ENCODE data around the gene GNB5.
"Not testable (repeated sequence)": the region's sequence is repeated elsewhere in the genome, so short reads cannot be mapped to it uniquely, and the experiment has no call there.

Gene GNB5

DNA sequence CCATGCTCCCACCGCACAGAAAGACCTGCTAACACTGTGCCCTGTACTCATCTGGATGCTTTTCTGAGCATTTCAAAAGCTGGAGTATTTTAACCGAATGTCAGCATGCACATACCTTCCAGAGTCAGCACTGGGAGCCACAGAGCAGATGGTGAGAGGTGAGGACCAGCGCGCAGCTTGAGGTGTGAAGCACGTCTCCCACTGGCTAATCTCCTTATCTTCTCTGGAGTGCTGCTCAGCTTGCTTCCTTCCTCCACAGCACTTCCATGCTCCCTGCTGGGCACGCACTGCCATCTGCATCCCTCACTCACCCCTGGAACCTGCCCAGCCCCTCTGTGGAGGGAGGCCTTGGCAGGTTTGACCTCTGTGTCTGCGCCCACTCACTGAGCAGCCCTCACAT is at the start of gene GNB5:
GNB5 (minus strand) TSS at position 186 of the 400 bp plus-strand sequence. CDS start 6,716 bp downstream, outside the sequence.
- no peak for DNase-seq

DNA sequence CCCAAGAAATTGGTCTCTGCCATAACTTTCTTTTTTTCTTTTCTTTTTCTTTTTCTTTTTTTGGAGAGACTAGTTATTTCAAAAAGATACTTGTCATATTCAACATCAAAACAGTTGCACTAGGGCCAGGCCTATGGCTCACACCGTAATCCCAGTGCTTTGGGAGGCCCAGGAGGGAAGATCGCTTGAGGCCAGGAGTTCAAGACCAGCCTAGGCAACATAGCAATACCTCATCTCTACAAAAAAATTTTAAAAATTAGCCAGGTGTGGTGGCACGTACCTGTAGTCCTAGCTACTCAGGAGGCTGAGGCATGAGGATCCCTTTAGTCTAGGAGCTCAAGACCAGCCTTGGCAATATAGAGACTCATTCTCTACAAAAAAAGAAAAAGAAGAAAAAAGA is 49.0 kb upstream of the GNB5 start:
- no peak for DNase-seq

DNA sequence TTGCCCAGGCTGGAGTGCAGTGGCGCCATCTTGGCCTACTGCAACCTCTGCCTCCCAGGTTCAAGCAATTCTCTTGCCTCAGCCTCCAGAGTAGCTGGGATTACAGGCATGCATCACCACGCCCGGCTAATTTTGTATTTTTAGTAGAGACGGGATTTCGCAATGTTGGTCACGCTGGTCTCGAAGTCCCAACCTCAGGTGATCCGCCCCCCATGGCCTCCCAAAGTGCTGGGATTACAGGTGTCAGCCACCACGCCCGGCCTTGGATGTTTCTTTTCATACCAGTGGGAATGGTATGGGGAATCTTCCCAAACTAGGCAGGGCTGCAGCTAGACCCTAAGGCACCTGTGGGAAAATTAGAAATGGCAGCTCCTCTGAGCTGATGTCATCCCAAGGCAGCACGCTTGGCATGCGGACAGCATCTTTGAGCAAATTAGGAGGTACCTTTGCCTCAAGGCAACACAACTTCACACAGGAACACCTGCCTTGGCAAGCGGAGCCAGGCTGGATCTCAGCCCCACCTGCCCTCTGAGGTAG is 47.9 kb upstream of the GNB5 start:
- not testable (repeated sequence) for DNase-seq

DNA sequence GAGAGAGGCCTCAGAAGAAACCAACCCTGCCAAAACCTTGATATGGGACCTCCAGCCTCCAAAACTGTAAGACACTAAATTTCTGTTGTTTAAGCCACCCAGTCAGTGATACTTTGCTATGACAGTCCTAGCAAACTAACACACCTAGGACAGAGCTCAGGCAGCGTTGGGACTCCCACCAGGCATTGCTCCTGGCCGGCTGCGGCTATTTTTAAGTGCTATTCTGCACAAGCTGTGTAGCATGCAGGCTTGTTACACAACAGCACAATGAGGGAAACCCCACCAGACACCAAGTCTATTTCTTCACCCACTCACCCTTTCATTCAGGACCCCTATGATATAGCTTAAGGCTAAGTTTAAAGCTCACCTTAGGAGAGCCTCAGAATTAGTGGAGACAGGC is 47.0 kb upstream of the GNB5 start:
- no peak for DNase-seq

DNA sequence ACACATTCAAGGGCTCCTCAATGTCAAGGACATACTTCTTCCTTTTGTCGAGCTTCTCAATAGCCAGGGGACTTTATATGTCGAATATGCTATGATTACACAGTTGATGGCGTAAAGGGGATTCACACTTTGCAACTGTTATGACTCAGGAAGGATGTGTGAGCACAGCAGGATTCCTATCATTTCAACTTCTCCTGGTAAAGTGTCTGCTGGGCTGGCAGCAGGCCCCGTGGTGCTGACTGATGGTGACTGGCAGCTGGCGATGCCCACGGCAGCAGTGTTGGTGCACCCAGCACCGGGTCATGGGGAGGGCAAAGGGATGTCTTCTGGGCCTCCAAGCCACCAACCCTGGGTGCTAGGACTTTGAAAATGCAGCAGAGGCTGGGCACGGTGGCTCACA is 44.8 kb upstream of the GNB5 start:
- peak; percentile 53 for DNase-seq

DNA sequence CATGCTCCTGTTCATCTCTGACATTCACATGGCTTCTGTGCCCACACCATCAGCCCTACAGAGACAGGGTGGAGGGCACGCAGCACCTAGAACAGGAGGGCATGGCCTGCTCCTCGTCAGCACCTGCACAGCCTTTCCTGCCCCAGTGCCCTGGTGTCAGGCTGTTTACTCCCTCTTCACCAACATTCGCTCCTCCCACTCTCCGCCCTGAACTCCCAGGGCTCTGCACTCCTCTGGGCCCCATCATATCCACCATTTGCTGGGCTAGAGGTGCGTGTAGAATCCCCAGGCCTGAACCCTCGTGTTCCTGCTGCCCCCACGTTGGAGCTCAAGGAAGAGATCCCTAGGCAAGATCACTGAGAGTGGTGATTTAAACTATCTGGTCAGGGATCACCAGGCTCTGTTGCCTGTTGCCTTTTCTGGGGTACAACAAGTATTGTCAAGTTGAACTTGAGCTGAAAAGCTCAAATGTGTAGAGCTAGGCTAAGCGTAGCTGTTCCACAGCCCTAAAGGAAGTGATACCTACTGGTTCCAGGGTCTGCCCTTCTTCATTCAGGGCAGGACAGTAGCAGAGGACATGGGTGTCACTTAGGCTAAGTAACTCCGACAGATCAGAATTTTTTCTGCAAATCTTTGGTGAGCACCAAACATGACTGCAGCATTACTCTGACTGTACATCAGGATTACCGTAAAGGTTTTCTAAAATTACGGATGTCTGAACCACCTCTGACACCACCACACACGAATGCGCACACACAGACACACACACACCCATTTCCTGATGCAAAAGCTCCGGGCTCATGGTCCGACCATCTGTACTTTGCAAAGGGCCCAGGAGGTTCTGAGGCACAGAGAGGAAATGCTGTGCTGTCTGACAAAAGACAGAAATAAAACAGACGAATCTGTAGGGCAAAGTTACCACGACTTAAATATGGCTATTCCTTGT is 43.7 kb upstream of the GNB5 start:
- DNase-seq = no peak

DNA sequence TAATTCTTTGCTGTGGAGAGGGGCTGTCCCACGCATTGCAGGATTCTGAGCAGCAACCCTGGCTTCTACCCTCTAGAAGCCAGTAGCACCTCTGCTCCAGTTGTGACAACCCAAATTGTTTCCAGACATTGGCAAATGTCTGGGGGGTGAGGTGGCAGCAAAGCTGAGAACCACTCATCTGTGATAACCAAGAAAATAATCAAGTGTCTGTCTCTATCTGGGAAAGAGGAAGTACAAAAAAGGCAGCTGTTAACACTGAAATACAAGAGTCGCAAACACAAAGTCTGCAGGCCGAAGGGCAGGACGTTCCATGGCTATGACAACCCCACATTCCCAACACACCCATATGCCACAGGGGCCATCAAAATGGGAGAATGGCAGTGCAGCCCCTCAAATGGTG is 42.2 kb upstream of the GNB5 start:
- no peak for DNase-seq

DNA sequence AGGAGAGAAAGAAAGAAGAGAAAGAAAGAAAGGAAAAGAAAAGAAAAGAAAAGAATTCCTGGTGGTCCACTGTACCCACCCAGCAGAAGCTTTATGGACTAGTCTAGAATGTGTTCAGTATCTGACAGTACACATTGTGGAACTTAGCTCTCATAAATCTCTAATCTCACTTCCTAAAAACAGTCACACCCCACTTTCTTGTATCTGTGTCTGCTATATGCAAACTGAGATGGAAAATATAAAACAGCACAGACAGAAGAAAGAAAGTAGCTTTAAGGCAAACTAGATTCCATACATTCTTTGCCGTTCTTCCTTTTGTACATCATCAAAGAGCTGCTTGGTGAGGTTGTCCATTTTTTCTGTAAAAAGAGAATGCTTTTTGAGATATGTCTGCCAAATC is 41.1 kb upstream of the GNB5 start:
- no peak for DNase-seq

DNA sequence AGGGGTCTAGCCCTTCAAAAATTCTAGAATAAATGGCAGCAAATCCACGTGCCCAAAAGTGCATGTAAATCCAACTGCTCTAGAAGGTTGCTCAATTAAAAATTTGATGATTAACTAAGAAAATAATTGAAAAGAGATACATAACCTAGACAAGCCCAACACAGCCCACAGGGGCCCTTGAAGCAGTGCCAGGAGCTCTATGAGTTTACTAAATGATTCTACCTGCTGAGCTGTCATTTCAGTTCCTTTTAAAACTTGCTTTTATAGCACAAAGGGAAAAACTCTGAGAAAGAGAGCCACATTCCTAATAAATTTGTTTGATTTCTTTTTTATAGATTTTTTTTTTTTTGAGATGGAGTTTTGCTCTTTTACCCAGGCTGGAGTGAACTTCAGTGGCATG is 38.9 kb upstream of the GNB5 start:
- no peak for DNase-seq

DNA sequence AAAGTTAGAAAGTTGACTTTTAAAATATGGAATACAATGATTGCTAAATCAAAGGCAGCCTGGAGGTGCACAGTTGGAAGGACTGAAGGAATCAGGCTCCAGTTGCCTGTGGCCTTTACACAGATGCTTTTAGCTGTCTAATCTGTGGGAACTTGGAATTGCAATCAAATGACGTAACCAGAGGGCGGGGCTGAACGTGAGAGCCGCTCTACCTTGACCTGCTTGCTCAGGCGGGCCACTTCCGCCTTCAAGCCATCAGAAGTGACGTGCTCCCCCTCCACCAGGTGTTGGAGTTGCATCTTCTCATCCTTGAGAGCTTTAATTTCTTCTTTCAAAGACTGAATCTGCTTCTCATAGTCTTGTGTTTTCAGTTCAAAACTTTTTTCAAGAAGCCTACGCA is 37.7 kb upstream of the GNB5 start:
- peak; percentile 72 for DNase-seq

DNA sequence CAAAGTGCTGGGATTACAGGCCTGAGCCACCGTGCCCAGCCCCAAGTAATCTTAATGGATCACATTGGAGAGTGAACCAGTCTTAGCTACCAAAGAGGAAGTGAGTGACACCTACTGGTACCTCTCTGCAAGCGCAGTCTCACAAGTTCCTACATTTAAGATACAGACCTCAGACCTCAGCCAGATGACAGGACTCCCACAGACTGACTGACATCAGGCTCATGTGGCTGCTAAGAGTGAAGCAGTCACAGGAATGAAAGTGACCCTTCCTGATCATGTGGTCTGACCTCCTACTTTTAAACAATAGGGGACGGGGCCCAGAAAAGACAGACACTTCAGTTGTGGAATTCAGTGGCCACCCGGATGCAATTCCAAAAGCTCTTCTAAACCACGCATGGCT is 36.3 kb upstream of the GNB5 start:
- peak; percentile 64 for DNase-seq

DNA sequence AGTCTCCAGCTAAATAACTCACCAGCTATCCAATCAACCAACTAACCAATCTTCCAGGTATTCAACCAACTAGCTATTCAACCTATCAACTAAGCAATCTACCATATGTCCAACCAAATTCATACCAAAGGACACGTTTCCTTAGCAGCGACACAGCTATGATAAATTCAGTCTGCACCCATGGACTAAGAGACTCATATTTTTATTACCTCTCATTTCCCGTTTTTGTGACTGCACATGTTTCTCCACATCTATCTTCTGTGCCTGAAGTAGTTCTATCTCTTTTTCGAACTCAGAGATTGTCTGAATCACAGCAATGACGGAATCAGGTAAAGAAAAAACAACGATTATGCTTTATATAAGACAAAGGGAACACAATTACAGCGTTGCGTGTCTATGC is 34.0 kb upstream of the GNB5 start:
- DNase-seq = no peak

DNA sequence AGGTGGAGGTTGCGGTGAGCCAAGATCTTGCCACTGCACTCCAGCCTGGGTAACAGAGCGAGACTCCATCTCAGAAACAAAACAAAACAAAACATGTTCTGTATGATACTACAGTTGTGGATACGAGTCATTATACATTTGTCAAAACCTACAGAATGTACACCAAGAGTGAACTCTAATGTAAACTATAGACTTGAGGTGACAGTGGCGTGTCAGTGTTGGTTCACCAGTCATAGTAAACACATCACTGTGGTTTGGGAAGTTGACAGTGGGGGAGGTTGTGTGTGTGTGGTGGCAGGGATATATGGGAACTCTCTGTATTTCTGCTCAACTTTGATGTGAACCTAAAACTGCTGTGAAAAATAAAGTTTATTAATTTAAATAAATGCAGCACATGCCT is 33.0 kb upstream of the GNB5 start:
- no peak for DNase-seq

DNA sequence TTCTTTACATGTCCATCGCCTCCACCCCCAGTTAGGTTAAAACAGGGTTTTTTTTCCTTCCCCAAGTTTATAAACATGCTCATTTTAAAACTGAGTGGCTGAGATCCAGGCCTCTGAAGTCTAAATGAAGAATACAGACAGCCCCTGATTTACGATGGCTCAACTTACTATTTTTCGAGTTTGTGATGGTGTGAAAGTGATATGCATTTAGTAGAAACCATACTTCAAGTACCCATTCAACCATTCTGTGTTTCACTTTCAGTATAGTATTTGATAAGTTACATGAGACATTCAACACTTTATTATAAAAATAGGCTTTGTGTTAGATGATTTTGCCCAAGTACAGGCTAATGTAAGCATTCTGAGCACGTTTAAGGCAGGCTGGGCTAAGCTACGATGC is 30.5 kb upstream of the GNB5 start:
- DNase-seq = no peak

DNA sequence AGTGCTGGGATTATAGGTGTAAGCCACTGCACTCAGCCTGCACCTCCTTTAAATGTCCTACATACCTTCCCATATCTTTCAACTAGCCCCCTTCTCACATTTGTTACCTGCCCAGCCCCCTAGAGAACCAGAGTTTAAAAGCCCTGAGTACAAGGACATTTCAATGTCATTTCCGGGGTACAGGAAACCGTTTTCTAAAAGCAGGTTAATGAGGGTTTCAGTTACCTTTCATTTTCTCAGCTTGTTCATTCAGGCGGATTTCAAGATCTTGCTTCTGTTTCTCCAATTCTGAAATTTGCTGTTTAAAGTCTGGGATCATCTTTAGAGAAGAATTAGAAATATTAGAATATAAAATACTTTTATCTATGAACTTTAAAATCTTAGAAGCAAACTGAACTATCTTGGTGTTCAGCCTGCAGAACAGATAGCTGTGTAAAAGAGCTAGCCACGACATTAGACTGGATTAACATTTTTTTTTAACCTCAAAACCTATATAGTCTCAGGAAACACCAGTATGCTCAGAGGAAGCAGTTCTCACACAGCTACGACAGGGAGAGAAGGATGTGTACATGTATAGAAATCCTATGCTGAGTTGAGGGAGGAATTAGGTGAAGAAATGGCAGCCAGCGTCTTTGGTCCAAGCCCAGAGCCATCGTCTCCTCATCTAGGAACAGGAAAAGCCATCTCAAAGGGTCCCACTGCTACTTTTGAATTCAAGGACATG is 29.9 kb upstream of the GNB5 start:
- DNase-seq = no peak

DNA sequence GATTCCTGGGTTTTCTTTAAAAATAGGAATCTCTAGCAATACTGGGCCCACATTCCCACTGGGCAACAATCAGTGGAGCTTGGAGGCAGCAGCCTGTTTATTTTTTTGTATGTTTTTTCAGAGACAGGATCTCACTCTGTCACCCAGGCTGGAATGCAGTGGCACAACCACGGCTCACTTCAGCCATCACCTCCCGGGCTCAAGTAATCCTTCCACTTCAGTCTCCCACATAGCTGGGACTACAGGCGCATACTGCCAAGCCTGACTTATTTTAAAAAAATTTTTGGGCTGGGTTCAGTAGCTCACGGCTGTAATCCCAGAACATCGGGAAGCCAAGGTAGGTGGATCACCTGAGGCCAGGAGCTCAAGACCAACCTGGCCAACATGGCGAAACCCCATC is 29.1 kb upstream of the GNB5 start:
- no peak for DNase-seq

DNA sequence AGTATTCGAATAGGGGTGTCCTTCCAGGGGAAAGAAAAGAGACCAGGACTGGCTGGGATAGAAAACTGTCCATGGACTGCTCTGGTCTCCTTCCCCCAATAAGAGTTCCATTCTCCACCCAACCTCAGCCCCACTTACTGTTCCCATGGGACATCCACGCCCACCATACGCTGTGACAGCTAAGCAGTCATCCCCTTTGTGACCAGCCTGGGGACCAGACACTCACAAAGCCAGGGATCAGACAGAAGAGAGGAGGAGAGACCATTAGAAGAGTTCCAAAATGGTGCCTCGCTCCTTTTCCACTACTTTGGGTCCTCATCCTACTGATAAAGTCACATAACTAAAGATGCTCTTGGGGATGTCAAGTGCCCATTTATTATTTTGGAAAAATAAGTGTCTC is 27.6 kb upstream of the GNB5 start:
- DNase-seq = no peak

DNA sequence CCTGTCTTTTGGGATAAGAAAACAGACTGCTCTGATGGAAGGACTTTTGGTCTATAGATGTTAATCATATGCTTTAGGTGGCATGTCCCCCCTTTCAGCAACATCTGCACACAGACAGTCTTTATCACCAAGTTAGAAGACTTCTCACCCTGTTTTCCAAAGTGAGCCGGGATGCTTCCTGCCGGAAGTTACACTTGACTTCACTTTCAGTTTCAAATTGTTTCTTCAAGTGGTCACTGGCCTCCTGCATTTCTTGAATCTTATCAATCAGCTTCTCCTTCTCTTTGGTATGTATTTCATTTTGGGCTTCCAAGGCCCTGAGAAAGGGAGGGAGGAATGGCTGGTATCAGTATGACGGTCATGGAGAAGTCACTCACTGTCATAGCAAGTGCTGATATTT is 27.2 kb upstream of the GNB5 start:
- DNase-seq = no peak

DNA sequence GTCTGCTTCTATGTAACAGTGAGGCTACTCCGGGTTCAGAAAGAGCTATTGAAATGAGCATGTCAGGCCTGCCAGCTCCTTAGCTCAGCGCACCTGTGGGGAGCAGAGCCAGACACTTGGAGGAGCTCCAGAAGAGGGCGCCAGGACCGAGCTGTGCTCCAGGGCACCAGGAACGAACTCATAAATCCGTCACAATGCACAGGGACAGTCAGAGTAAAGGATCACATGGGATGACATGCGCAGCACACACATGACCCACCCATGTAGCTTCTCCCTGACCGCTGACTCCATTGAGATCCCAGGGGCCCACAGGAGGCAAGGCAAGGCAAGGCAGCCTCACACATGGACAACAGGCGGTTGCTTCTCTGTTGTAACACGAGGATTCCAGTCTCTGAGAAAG is 26.0 kb upstream of the GNB5 start:
- DNase-seq = no peak

DNA sequence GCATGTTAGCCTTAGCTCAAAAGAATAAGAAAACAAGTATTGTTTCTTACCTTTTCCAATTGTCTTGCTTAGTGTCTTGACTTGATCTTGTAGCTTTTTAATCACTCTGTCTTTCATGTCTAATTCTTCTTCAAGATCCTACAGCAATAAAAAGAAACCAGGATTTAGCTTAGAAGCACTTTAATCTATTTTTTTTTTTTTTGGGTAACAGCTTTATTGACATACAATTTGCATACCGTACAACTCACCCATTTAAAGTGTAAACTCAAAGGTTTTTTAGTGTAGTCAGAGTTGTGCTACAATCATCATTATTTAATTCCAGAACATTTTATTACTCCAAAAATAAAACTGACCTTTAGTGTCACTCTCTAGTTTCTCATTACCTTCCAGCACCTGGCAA is 23.4 kb upstream of the GNB5 start:
- DNase-seq = no peak

DNA sequence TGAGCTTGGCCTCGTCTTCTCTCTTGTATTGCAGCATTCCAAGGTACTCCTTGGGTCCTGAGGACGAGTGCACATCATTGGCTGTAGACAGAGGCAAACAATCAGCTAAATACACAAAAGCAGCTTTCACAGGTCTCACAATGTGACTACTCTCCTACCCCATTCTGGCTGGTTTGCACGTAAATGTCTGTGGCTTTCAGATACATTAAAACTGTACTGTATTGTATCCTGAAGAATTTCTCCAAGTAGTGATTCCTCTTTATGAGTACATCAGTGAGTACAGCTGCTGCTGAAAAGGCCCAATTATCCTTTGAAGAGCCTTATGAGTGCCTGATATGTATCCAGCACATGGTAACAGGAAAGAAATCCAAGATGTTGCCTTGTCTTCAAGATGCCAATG is 22.0 kb upstream of the GNB5 start:
- DNase-seq = no peak

DNA sequence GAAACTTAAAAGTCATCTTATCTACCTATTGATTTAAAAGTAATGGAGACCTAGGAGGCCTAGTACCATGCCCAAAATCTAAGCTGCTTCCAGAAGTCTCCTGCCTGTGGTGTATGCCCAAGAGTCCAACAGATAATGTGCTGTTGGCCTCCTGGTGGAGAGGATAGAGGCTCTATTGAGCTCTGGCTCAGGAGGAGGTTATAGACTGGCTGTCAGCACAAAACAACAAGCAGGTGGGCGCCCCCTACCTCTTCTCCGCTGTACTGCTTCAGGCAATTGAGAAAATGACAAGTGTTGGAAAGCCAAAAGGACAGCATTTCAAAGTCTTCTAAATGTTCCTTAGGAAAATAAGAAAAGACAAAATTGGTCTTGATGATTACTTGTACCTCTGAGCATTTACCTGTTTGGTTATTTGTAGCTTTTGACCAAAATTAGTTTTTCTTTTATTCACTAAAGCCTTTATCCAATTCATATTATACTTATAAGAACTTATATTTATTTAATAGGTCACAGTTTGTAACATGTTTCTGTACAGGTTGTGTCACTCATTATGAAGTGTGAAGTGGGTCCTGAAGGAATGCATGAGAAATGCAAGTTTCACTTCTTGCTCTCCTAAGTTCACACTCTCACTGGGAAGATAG is 17.2 kb upstream of the GNB5 start:
- DNase-seq = peak; percentile 65

DNA sequence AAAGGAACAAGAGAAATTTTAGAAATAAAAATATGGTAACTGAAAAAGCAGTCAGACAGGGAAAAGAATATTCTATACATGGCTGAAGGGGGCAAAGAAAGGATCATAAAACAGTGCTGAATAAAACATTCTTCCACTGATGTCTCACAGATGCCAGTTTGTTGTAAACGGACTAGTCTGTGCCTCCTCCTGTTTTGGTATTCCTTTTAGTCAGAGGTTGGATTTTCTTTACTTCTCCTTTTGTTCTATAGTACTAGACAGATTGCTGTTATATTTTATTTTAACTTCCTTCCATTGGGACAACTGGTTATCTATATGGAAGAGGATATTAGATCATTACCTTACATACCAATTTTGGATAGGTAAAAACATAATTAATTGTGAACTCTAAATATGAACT is 16.0 kb upstream of the GNB5 start:
- no peak for DNase-seq

DNA sequence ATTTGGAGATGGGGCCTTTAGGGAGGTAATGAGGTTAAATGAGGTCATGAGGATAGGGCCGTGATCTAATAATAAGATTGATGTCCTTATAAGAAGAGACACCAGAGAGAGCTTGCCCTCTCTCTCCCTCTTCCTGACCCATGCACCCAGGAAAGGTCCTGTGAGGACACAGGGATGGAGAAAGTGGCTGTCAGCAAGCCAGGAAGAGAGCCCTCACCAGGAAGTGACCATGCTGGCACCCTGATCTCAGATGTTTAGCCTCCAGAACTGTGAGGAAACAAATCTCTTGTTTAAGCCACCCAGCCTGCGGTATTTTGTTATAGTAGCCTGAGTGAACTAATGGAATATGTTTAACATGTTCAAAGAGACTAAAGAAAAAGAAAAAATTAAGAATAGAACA is 15.3 kb upstream of the GNB5 start:
- DNase-seq = no peak
